HepG2 (cell line): ENCODE data around the gene NARS2. TPM values are rescaled to one million over a fixed set of nuclear protein-coding genes. Genes with fewer than 3 reads are reported as not detected.
A peak's percentile ranks its signal among the peaks of the same experiment; 100 is the strongest.

Experiments used
- ATAC-seq: fragments of 200-7000 bp; cut with Tn5 transposase; 3 replicates; pipeline ENCODE4 v1.9.1; 2020; ENCODE audit warnings: mild to moderate bottlenecking, moderate library complexity
- BruUV-seq: library from RNA; stranded (reverse); fragments of 400-500 nt; replicated peaks from 2 replicates; lab custom pipeline; 2021; lab: Mats Ljungman, UMichigan
- CTCF ChIA-PET: fragments of 300-600 bp; formaldehyde crosslinking; extraction: SDS; loops from one replicate; lab custom pipeline; 2021; ENCODE audit warnings: low total read pairs, inconsistent platforms, low intra/inter-chr PET ratio; lab: Yijun Ruan, JAX
- POLR2A ChIA-PET: fragments of 350-600 bp; sonication (Branson Sonifier 250); formaldehyde crosslinking; loops from one replicate; lab custom pipeline; 2020; ENCODE audit warnings: antibody characterized with exemption, inconsistent platforms; lab: Yijun Ruan, JAX
- DNase-seq: peaks from one replicate; pipeline ENCODE4 v3.0.0-alpha.2; 2015; ENCODE audit warnings: low spot score
- FAIRE-seq: peaks from 3 replicates; lab custom pipeline; 2011; peaks lifted over from hg19 to GRCh38; lab: Jason Lieb, UNC
- H2AFZ ChIP-seq: one replicate; pipeline ENCODE4 v1.6.1; 2011; ENCODE audit warnings: low read length, inconsistent platforms
- H3K27ac ChIP-seq: fragments of 300-600 bp; 3 replicates; pipeline ENCODE4 v1.8.0; 2011; ENCODE audit warnings: mixed run types, mild to moderate bottlenecking, mixed read lengths, low read length, inconsistent platforms; ENCODE audit not compliant: insufficient read depth; ENCODE audit errors: extremely low read length
- H3K27me3 ChIP-seq, 2 experiments: fragments of 200-600 bp in 1 of 2; 2 replicates in 1 of 2; 3 replicates in 1 of 2; pipeline versions ENCODE4 v1.6.0 to v1.8.0; 2011; ENCODE audit warnings: low read length in 2 of 2, mild to moderate bottlenecking in 2 of 2, moderate library complexity in 2 of 2, inconsistent platforms in 1 of 2; ENCODE audit not compliant: insufficient read depth in 2 of 2, control insufficient read depth in 1 of 2
- H3K36me3 ChIP-seq, 2 experiments: fragments of 200-600 bp in 1 of 2; replicated peaks in 1 of 2; 2 replicates in 1 of 2; 3 replicates in 1 of 2; pipeline versions ENCODE4 v1.5.1 to v1.8.0; 2011; ENCODE audit warnings: low read length in 2 of 2, inconsistent platforms in 1 of 2; ENCODE audit not compliant: insufficient read depth in 2 of 2, control insufficient read depth in 1 of 2
- H3K4me1 ChIP-seq: 2 replicates; pipeline ENCODE4 v1.5.1; 2012; ENCODE audit warnings: low read length, inconsistent platforms; ENCODE audit not compliant: insufficient read depth
- H3K4me2 ChIP-seq: 2 replicates; pipeline ENCODE4 v1.6.0; 2011; ENCODE audit warnings: low read depth, low read length, inconsistent platforms
- H3K4me3 ChIP-seq, 3 experiments: fragments of 200-600 bp in 1 of 3; sonication (generic), shearing (Covaris generic) in 1 of 3; replicated peaks in 1 of 3; 2 replicates each; pipeline ENCODE4 v1.5.1; 2011 to 2016; ENCODE audit warnings: low read length in 3 of 3, inconsistent platforms in 2 of 3, low read depth in 2 of 3, mild to moderate bottlenecking in 2 of 3, control low read depth in 1 of 3, mixed read lengths in 1 of 3; ENCODE audit not compliant: insufficient read depth in 1 of 3
- H3K79me2 ChIP-seq: one replicate; pipeline ENCODE4 v1.6.1; 2011; ENCODE audit warnings: low read length, inconsistent platforms; ENCODE audit not compliant: insufficient read depth
- H3K9ac ChIP-seq: 2 replicates; pipeline ENCODE4 v1.6.0; 2011; ENCODE audit warnings: mild to moderate bottlenecking, low read depth, low read length, inconsistent platforms; ENCODE audit not compliant: insufficient read depth
- H3K9me3 ChIP-seq: 2 replicates; pipeline ENCODE4 v1.5.1; 2012; ENCODE audit warnings: mild to moderate bottlenecking, low read length
- H4K20me1 ChIP-seq: 2 replicates; pipeline ENCODE4 v1.6.0; 2011; ENCODE audit warnings: inconsistent platforms, mild to moderate bottlenecking, low read length, moderate library complexity; ENCODE audit not compliant: insufficient read depth
- CSRNP1 ChIP-seq: sonication (generic); formaldehyde crosslinking; IDR thresholded peaks from 2 replicates; pipeline ENCODE4 v1.8.1; 2023; ENCODE audit warnings: mild to moderate bottlenecking, missing genetic modification reagents
- HMGA1 ChIP-seq: sonication (generic); formaldehyde crosslinking; conservative IDR thresholded peaks from 2 replicates; pipeline ENCODE4 v1.4.0; 2020; ENCODE audit warnings: missing genetic modification reagents
- NFE2L2 ChIP-seq: fragments of 150-350 bp; IDR thresholded peaks from 2 replicates; pipeline ENCODE4 v1.6.1; 2014; ENCODE audit warnings: low read length
- POLR2A ChIP-seq, 2 experiments: IDR thresholded peaks; 2 replicates each; pipeline ENCODE4 v1.6.1; 2011; ENCODE audit warnings: low read depth in 2 of 2, low read length in 2 of 2, mild to moderate bottlenecking in 1 of 2, moderate library complexity in 1 of 2; ENCODE audit not compliant: insufficient read depth in 1 of 2
- RBM22 ChIP-seq: fragments of 200-400 bp; formaldehyde crosslinking; optimal IDR thresholded peaks from 2 replicates; pipeline ENCODE3; 2017; ENCODE audit warnings: mild to moderate bottlenecking, low read length, moderate library complexity
- RCOR2 ChIP-seq: IDR thresholded peaks from 2 replicates; pipeline ENCODE4 v1.6.1; 2016; ENCODE audit warnings: missing biosample characterization, missing genetic modification reagents
- REPIN1 ChIP-seq: sonication (generic); formaldehyde crosslinking; IDR thresholded peaks from 2 replicates; pipeline ENCODE4 v1.8.0; 2022; ENCODE audit warnings: missing genetic modification reagents, low read depth, mild to moderate bottlenecking, borderline replicate concordance
- TEAD2 ChIP-seq: sonication (generic); formaldehyde crosslinking; IDR thresholded peaks from 2 replicates; pipeline ENCODE4 v1.9.0; 2021; ENCODE audit warnings: missing genetic modification reagents
- TOE1 ChIP-seq: sonication (generic); formaldehyde crosslinking; IDR thresholded peaks from 2 replicates; pipeline ENCODE4 v1.4.0; 2020; ENCODE audit warnings: mild to moderate bottlenecking, missing genetic modification reagents
- ZEB1 ChIP-seq: IDR thresholded peaks from 2 replicates; pipeline ENCODE4 v1.6.1; 2012; ENCODE audit warnings: mild to moderate bottlenecking, low read depth, inconsistent platforms; ENCODE audit not compliant: insufficient replicate concordance
- ZNF234 ChIP-seq: sonication (generic); formaldehyde crosslinking; conservative IDR thresholded peaks from 2 replicates; pipeline ENCODE4 v1.5.1; 2020; ENCODE audit warnings: mild to moderate bottlenecking, missing genetic modification reagents
- ZNF282 ChIP-seq: fragments of 450-650 bp; IDR thresholded peaks from 2 replicates; pipeline ENCODE4 v1.6.1; 2018; ENCODE audit not compliant: partially characterized antibody
- ZNF317 ChIP-seq: sonication (generic); formaldehyde crosslinking; IDR thresholded peaks from 2 replicates; pipeline ENCODE4 v1.5.0; 2020; ENCODE audit warnings: mild to moderate bottlenecking, missing genetic modification reagents
- ZNF331 ChIP-seq: sonication (generic); formaldehyde crosslinking; IDR thresholded peaks from 2 replicates; pipeline ENCODE4 v1.4.0; 2020; ENCODE audit warnings: missing genetic modification reagents
- ZNF333 ChIP-seq: sonication (generic); formaldehyde crosslinking; IDR thresholded peaks from 2 replicates; pipeline ENCODE4 v1.4.0; 2020; ENCODE audit warnings: mild to moderate bottlenecking, missing genetic modification reagents, borderline replicate concordance
- ZNF512B ChIP-seq: sonication (generic); formaldehyde crosslinking; IDR thresholded peaks from 2 replicates; pipeline ENCODE4 v1.5.1; 2020; ENCODE audit warnings: missing genetic modification reagents, mild to moderate bottlenecking, borderline replicate concordance
- ZNF878 ChIP-seq: sonication (generic); formaldehyde crosslinking; IDR thresholded peaks from 2 replicates; pipeline ENCODE4 v1.8.1; 2023; ENCODE audit warnings: mild to moderate bottlenecking, missing genetic modification reagents, moderate library complexity
- ZSCAN30 ChIP-seq: sonication (generic); formaldehyde crosslinking; IDR thresholded peaks from 2 replicates; pipeline ENCODE4 v1.5.0; 2020; ENCODE audit warnings: mild to moderate bottlenecking, missing genetic modification reagents
- WGBS: methylation state at CpG from one replicate; pipeline ENCODE4 v1.1.6; 2017; ENCODE audit warnings: low lambda C conversion rate; 5-methylcytosine and 5-hydroxymethylcytosine counted together
- in situ Hi-C: cut with HindIII; loops from 2 replicates; pipeline ENCODE4 v1.10.0; 2017; ENCODE audit warnings: low pct_unique_long_range_greater_than_20kb; ENCODE audit not compliant: extremely low pct_ligation_motif_present
- intact Hi-C: fragments of 100-400 bp; cut with micrococcal nuclease; formaldehyde crosslinking; loops from one replicate; pipeline ENCODE4 v1.10.0; 2022; ENCODE audit not compliant: unreplicated experiment
- polyA plus RNA-seq, 8 experiments: library from polyadenylated mRNA; depleted of rRNA in 3 of 8; stranded (reverse) in 7 of 8; unstranded in 1 of 8; fragments of >200 nt; fragmentation: Illumina TruSeq in 4 of 8; extraction: Trizol in 4 of 8; gene quantifications; 2 replicates each; pipeline versions ENCODE4 v1.2.1 to v1.2.3, GENCODE V29; 2011 to 2016; ENCODE audit warnings: low read depth in 4 of 8, missing spikeins in 1 of 8, mixed read lengths in 1 of 8; ENCODE audit not compliant: insufficient read depth in 1 of 8
- total RNA-seq, 5 experiments: library from RNA; depleted of rRNA; stranded (reverse); fragments of >200 nt; fragmentation: Illumina TruSeq; extraction: Trizol; gene quantifications; 2 replicates each; pipeline ENCODE4 v1.2.3, GENCODE V29; 2016; ENCODE audit warnings: low read depth in 1 of 5
- TF ChIP-seq, protein P1 (sequence below): sonication (generic); formaldehyde crosslinking; IDR thresholded peaks from 2 replicates; pipeline ENCODE4 v1.8.0; 2022; ENCODE audit warnings: missing genetic modification reagents, mild to moderate bottlenecking, inconsistent platforms, borderline replicate concordance

The NARS2 gene
- total and polyA plus RNA-seq, 2 of the 13 experiments (the other 11 are each of a cell fraction or from before 2014, with no cell fraction given) = 45.9 to 65.0 TPM

DNA sequence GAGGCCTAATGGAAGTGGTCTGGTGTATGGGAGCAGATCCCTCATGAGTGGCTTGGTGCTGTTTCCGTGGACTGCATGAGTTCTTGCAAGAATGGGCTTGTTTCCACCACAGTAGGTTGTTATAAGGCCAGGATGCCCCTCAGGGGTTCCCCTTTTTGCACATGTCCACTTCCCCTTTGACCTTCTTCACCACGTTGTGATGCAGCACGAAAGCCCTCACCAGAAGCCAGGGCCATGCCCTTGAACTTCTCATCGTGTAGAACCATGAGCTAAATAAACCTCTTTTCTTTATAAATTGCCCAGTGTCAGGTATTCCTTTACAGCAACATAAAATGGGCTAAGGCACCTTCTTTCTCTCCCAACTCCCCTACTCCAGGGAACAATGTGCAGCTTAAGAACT is 2.8 kb upstream of the NARS2 start (continued):
- TF ChIP-seq REPIN1 (no peak), ZSCAN30 (CRISPR knock-in tag) (no peak)

DNA sequence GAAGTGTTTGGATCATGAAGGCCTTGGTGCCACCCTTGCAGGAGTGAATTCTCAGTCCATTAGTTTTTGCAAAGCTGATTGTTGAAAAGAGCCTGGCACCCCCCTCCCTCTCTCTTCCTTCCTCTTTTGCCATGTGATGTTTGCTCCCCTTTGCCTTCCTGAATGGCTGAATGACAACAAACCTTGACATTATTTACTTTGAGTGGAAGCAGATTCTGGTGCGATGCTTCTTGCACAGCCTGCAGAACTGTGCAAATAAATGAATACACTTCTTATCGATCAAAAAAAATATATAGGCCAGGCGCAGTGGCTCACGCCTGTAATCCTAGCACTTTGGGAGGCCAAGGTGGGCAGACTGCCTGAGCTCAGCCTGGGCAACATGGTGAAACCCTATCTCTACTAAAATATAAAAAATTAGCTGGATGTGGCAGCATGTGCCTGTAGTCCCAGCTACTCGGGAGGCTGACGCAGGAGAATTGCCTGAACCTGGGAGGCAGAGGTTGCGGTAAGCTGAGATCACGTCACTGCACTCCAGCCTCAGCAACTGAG is 2.0 kb upstream of the NARS2 start:
- Histone ChIP-seq H3K36me3 (peaks cover 0 to 2% of the 10 kb centered on the region in 2 experiments; a peak in 3 of 5 replicates), H3K9ac (peak overlapping the region; percentile 60), H3K79me2 (peaks cover 28% of the 10 kb centered on the region), H2AFZ (no peak overlapping the region), H3K27ac (peak overlapping the region; percentile 78), H3K4me3 (peak overlapping the region; percentile 18 to 41 (median 40); a peak in 4 of 6 replicates), H3K27me3 (no peaks in the 10 kb centered on the region; a peak in 1 of 5 replicates), H3K4me2 (peak overlapping the region; percentile 85), H3K9me3 (no peaks in the 10 kb centered on the region), H3K4me1 (peaks cover 43% of the 10 kb centered on the region), H4K20me1 (no peaks in the 10 kb centered on the region)
- peak; percentile 67 for ATAC-seq
- WGBS = 8% methylated on average over 8 of the region's 8 CpGs
- DNase-seq = peak; percentile 94
- intact Hi-C loops (no loop called here), in situ Hi-C loops (no loop called here)
- FAIRE-seq = peak; percentile 81
- CTCF ChIA-PET = no interaction called here
- POLR2A ChIA-PET = interaction anchor here (1.6 to 1.7 kb wide), 2 partner anchors 10 to 24 kb away, joined by 5 to 7 read pairs; no protein-coding TSS in a partner anchor
- BruUV-seq = no TSS peak
- TF ChIP-seq ZNF512B (CRISPR knock-in tag) = 0 out of 2 replicates have a peak, but pooled peaks have one; percentile 30
- no peak for TF ChIP-seq NFE2L2
- peak in 1 of 2 experiments; percentile 43; a peak in 1 of 4 replicates for TF ChIP-seq POLR2A (IDR thresholded peaks at IDR 0.05; ENCODE audit: insufficient read depth in 1 of 2, low read depth in 2 of 2, low read length in 2 of 2)
- no peak for TF ChIP-seq RBM22
- no peak for TF ChIP-seq CSRNP1 (CRISPR knock-in tag)
- peak; percentile 78; the same call in 1 of the 2 replicates for TF ChIP-seq ZNF317 (CRISPR knock-in tag)
- peak; percentile 92 for TF ChIP-seq ZNF331 (CRISPR knock-in tag)
- TF ChIP-seq, protein P1, sequence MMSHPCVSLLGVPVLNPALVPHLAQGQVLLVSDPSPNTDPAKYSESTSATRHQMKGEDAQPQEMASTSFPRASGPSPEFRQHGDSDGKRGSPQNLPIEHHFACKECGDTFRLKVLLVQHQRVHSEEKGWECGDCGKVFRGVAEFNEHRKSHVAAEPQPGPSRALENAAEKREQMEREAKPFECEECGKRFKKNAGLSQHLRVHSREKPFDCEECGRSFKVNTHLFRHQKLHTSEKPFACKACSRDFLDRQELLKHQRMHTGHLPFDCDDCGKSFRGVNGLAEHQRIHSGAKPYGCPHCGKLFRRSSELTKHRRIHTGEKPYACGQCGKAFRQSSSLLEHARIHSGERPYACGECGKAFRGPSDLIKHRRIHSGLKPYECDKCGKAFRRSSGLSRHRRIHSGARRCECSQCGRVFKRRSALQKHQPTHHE (CRISPR knock-in tag) = no peak
- TF ChIP-seq RCOR2 (CRISPR knock-in tag) = peak; percentile 59; the same call in 1 of the 2 replicates
- no peak for TF ChIP-seq ZNF234 (CRISPR knock-in tag)
- no peak for TF ChIP-seq ZEB1
- TF ChIP-seq TOE1 = no peak; the same call in 1 of the 2 replicates
- TF ChIP-seq ZNF878 (CRISPR knock-in tag) = no peak
- no peak for TF ChIP-seq ZNF282
- no peak for TF ChIP-seq ZNF333
- TF ChIP-seq HMGA1 (CRISPR knock-in tag) = no peak
- no peak for TF ChIP-seq TEAD2 (CRISPR knock-in tag)
